ENCODE measurements around the gene PGAM5.
"Not testable (repeated sequence)": the region's sequence is repeated elsewhere in the genome, so short reads cannot be mapped to it uniquely, and the experiment has no call there.

PGAM5 gene

GRCh38 chr12:132689227-132689626 lies 21.4 kb upstream of the PGAM5 start:
- no peak for DNase-seq

- no peak for DNase-seq
Observed at GRCh38 chr12:132690112-132690511, 20.5 kb upstream of the PGAM5 start.

DNA sequence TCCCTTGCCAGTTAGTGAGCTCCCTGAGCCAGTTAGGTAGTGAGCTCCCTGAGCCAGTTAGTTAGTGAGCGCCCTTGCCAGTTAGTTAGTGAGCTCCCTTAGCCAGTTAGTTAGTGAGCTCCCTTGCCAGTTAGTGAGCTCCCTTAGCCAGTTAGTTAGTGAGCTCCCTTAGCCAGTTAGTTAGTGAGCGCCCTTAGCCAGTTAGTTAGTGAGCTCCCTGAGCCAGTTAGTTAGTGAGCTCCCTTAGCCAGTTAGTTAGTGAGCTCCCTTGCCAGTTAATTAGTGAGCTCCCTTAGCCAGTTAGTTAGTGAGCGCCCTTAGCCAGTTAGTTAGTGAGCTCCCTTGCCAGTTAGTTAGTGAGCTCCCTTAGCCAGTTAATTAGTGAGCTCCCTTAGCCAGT lies 18.6 kb upstream of the PGAM5 start:
- DNase-seq: not testable (repeated sequence)

DNA sequence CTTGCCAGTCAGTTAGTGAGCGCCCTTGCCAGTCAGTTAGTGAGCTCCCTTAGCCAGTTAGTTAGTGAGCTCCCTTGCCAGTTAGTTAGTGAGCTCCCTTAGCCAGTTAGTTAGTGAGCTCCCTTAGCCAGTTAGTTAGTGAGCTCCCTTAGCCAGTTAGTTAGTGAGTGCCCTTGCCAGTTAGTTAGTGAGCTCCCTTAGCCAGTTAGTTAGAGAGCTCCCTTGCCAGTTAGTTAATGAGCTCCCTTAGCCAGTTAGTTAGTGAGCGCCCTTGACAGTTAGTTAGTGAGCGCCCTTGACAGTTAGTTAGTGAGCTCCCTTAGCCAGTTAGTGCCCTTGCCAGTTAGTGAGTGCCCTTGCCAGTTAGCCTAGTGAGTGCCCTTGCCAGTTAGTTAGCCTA lies 15.8 kb upstream of the PGAM5 start:
- not testable (repeated sequence) for DNase-seq

DNA sequence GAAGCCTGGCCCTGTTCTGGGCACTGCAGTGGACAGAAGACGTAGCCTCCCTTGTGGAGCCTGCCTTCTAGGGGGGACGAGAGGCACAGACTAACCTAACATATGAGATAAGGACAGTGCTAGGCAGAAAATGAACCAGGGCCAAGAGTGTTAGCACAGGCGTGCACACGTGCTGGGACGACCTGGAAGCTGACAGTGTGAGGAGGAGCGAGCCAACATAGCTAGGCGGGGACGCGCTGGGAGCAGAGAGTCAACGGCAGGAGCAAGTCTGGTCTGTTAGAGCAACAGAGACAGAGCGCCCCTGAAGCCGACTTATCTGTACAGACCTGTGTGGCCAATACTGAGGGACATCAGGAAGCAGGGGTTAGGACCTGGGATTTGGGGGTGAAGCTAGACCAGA lies 15.2 kb upstream of the PGAM5 start:
- DNase-seq: no peak

DNA sequence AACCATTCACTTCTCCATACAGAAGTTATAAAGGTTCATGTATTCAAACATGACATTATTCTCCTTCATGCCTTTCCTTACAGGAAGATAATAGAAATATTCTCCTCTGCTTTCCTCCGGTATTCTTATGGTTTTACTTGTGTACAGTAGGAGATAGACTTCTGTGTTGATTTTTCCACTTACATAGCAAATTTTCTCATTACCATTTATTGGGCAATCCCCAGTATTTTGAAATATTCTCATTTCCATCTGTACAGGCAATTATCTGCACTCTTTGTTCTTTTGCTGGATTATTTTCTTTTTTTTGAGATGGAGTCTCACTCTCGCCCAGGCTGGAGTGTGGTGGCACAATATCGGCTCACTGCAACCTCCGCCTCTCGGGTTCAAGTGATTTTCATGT lies 12.3 kb upstream of the PGAM5 start:
- no peak for DNase-seq

DNA sequence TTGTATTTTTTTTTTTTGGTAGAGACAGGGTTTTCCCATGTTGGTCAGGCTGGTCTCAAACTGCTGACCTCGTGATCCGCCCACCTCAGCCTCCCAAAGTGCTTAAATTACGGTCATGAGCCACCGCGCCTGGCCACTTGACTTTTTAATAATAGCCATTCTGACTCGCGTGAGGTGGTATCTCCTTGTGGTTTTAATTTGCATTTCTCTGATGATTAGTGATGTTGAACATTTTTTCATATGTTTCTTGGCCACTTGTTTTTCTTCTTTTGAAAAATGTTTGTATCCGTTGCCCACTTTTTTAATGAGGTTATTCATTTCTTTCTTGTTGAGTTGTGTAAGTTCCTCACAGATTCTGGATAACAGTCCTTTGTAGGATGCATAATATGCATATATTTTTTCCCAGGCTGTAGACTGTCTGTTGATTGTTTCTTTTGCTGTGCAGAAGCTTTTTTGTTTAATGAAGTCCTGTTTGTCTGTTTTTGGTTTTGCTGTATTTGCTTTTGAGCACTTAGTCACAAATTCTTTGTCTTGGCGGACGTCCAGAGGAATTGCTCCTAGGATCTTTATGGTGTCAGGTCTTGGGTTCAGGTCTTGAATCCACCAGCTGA lies 10.3 kb upstream of the PGAM5 start:
- no peak for DNase-seq

- no peak for DNase-seq
Observed at GRCh38 chr12:132702640-132703039, 8.0 kb upstream of the PGAM5 start.

GRCh38 chr12:132703641-132704040 lies 7.0 kb upstream of the PGAM5 start:
- DNase-seq: no peak

DNA sequence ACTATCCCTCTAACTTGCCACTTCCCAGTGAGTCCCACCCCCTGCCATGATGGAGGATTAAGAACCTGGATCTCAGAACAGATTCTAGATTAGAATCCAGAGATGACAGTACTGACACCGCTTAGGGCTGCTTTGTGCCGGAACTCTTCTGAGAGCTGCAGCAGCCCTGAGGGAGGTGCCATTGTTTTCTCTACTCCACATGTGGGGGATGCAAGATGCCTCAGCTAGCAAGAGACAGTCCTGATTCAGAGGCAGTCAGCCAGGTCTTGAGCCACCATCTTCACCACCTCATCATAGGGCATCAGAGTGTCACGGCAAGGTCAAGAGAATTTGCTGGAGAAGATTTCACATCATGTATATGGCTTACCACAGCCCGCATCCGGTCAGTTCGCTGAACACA lies 3.4 kb upstream of the PGAM5 start:
- no peak for DNase-seq

DNA sequence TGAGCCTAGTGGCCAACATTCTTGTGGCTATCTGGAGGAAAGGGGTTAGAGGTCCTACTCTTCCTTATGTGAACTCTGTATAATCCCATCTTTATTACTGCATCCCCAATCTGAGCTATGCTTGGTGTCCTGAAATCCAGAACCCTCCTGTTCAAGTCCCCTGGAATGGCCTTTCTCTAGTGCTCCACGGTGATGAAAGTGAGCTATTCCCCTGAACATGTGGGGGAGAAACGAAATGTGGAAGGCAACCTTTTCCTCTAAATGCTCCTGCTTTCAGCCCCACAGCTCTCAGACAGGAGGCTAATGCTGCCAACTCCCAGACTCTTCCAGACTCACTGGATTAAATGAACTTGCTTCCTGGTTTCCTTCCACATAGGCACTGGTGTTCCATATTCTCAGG lies 2.5 kb upstream of the PGAM5 start:
- DNase-seq: no peak

GRCh38 chr12:132710043-132710404 lies 618 bp upstream of the PGAM5 start:
- DNase-seq: no peak

- DNase-seq: peak; percentile 12
Observed at GRCh38 chr12:132711080-132711843, 620 bp downstream of the PGAM5 start.

DNA sequence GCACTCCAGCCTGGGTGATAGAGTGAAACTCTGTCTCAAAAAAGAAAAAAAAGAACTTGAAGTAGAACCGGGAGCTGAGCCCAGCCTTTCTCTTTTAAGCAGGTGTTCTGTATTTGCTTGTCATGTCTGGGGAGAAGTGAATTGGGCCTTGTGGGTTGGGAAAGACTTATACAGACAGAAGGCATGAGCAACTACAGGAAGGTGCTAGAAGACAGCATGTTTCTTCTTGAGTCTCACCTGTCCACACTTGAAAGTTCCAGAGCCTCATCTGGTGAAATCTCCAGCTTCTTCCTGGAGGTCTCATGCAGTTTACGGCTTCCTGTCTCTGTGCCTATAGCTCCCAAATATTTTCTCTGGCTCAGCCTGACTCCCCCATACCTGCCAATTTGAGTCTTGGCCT lies 2.5 kb downstream of the PGAM5 start:
- DNase-seq: no peak

DNA sequence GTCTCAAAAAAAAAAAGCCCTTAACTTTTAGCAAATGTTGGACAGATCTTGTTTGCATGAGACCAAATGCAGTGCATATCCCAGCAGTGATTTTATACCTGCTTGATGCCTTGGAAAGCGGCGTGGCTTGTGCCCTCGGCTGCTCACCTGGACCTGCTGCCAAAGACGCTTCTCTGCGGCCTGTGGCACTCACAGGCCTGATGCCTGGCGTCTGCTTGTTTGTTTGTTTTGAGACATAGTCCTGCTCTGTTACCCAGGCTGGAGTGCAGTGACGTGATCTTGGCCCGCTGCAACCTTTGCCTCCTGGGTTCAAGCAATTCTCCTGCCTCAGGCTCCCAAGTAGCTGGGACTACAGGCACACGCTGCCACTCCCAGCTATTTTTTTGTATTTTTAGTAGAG lies 5.2 kb downstream of the PGAM5 start:
- DNase-seq: no peak

DNA sequence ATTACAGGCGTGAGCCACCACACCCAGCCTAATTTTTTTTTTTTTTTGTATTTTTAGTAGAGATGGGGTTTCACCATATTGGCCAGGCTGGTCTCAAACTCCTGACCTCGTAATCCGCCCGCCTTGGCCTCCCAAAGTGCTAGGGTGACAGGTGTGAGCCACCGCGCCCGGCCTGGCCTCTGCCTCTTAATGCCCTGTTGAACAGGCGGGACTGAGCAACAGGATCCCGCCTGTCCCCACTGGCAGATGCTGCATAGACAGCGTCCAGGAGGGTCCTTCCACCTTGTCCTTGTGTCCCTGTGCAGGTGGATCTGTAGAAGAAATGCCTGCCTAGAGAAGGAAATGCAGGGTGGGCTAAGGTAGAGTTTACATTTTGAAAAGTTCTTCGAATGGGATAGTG lies 5.7 kb downstream of the PGAM5 start:
- no peak for DNase-seq

GRCh38 chr12:132717011-132717410 lies 6.4 kb downstream of the PGAM5 start:
- no peak for DNase-seq

DNA sequence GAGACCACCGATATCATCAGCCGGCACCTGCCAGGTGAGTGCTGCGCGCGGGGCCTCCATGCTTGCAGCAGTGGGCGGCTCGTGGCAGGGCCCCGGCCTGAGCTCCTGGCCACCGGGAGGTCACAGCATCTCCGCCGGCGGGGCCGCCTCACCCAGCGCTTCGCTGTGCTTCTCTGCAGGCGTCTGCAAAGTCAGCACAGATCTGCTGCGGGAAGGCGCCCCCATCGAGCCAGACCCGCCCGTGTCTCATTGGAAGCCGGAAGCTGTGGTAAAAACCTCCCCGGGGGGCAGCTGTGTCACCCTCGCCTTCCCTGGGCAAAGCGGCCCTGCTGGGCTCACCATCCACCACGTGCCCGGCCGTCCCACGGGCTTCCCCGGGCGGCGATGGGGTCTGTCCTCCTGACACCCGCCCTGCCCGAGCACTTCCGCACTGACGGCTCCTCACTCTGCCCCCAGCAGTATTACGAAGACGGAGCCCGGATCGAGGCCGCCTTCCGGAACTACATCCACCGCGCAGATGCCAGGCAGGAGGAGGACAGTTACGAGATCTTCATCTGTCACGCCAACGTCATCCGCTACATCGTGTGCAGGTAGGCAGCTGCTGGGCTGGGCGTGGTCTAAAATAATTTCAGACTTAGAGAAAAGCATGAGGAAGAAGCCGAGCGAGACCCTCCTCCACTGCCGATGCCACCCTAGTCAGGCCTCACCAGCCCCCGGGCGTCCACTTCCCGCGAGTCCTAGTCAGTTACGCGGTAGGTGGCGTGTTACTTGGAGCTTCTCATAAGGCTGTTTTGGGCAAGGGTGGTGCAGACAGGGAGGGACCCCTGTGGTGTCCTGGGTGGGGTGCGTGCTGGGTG lies 7.1 kb downstream of the PGAM5 start:
- DNase-seq: no peak

DNA sequence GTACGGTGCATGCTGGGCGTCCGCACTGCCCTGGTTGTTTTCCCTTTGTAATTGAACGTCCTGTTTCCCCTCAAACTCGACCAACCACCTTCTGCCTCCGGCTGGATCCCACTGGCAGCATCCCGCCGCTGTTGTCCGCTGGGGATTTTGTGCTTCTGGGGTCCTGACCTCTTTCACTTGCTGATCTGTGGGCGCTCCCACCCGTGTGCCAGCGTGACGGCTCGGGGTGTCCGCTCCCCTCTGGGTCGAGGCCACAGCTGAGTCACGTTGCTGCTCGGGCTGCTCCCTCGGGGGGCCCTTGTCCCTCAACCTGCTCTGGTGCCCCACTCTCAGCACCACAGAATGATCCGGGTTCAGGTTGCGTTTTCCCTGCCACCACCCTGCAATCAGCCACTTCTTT lies 8.0 kb downstream of the PGAM5 start:
- DNase-seq: no peak

DNA sequence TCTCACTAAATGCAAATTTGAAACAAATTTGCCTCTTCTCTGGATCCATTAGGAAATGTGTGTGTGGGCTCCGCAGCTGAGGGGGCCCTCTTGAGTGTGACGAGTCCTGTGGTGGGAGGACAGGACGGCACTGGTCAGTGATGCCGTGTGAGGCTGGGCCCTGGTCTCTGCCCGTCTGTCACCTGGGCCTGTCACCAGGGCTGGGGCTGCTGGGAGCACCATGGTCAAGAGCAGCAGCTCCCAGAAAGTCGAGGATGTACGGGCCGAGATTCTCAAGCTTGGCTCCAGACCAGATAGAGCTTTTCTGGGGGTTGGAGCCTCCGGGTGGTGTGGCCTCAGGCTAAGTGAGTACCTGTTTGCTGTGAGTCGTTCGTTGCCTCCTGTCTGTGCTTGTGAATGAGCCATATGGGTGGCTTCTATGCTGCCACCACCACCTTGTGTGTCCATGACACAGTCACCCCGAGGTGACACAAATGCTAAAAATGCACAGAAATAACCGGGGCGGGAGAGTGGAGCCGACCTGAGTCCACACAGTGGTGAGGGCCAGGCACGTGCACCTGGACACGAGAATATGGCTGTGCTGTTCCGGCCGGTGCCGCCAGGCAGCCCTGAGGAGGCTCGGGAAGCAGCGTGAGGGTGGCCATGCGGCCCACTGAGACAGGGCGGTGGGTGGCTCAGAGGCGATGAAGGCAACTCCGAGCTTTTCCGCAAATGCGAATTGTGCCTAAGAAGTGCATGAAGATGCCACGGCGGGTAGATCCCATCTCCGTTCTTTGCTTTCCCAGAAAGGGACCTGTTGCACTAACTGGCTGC lies 8.7 kb downstream of the PGAM5 start:
- no peak for DNase-seq

DNA sequence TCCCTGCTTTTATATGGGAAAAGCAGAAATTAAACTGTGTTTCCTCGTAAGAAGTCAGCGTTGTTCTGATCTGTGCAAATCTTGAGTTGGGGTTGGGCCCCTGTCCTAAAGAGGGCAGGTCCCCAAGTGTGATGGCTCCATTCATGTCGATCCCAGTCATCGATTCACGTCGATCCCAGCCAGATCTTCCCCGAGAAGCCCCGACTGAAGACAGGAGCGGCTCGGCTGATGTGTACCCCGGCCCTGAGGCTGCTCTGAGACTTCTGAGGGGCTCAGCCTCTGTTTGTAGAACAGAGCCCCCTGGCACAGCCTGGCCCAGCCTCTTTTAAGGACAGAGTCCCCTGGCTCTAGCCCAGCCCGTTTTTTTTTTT lies 9.3 kb downstream of the PGAM5 start:
- DNase-seq: no peak

DNA sequence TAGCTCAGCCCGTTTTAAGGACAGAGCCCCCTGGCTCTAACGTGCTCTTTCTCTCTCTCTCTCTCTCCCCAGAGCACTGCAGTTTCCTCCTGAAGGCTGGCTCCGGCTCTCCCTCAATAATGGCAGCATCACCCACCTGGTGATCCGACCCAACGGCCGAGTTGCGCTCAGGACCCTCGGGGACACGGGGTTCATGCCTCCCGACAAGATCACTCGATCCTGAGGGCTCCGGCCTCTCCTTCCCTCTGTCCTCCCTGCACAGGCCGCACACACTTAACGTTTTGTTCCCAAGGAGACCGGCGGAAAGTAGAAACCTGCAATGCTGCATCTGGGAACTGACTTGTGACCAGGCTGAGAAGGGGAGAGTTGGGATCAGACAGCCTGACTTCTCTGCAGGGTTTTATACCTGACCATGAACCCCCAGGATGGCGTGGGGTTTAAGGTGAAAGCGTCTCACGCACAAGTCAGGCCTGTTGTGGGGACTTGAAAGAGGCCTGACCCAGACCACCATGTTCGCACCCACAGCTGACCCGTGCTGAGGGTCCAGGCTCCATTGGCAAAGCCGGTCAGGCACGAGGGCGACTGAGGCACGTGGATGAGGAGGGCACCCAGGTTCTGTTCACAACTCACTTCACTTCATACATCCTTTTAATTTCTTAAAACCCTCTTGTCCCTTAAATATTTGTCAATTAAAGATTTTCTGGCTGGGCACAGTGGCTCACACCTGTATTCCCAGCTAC lies 10.1 kb downstream of the PGAM5 start:
- no peak for DNase-seq
